Gastrocnemius medialis (tissue), 4 donors: ENCODE results near the gene NPIPB8. TPM values are rescaled to one million over a fixed set of nuclear protein-coding genes. Genes with fewer than 3 reads are reported as not detected.
"Not testable (repeated sequence)": the region's sequence is repeated elsewhere in the genome, so short reads cannot be mapped to it uniquely, and the experiment has no call there.

Experiments
- ATAC-seq, 2 donors: fragments of 150-250 bp; one replicate each; pipeline ENCODE4 v1.9.1; 2016
- DNase-seq, 2 donors: peaks; one replicate each; pipeline ENCODE4 v3.0.0-alpha.2; 2019
- H3K27ac ChIP-seq, 4 donors: fragments of 200-600 bp; sonication (generic); 1 replicate in 1 of 4; 2 replicates in 3 of 4; pipeline ENCODE4 v1.5.1; 2016 to 2018; ENCODE audit warnings: mild to moderate bottlenecking in 2 of 4, moderate library complexity in 1 of 4
- H3K27me3 ChIP-seq, 3 donors: fragments of 200-600 bp; sonication (generic) in 2 of 3; 1 replicate in 1 of 3; 2 replicates in 2 of 3; pipeline versions ENCODE4 v1.5.1 to v1.6.0; 2016 to 2019; ENCODE audit warnings: mild to moderate bottlenecking in 1 of 3, moderate library complexity in 1 of 3
- H3K36me3 ChIP-seq, 2 donors: fragments of 200-600 bp; sonication (generic) in 1 of 2; one replicate each; pipeline ENCODE4 v1.5.1; 2017 to 2018
- H3K4me1 ChIP-seq, 2 donors: fragments of 200-600 bp; sonication (generic) in 1 of 2; one replicate each; pipeline ENCODE4 v1.5.1; 2016 to 2017; ENCODE audit warnings: mild to moderate bottlenecking in 2 of 2
- H3K4me3 ChIP-seq, 4 donors: fragments of 200-600 bp; sonication (generic) in 3 of 4; 1 replicate in 1 of 4; 2 replicates in 3 of 4; pipeline ENCODE4 v1.5.1; 2016 to 2019; ENCODE audit warnings: mild to moderate bottlenecking in 2 of 4
- H3K9me3 ChIP-seq, 3 donors: fragments of 200-600 bp; sonication (generic) in 2 of 3; 1 replicate in 1 of 3; 2 replicates in 2 of 3; pipeline ENCODE4 v1.5.1; 2016 to 2019
- POLR2A ChIP-seq, 2 donors: fragments of 450-650 bp; IDR thresholded peaks; one replicate each; pipeline ENCODE4 v1.6.1; 2017; ENCODE audit warnings: antibody characterized with exemption in 2 of 2, mild to moderate bottlenecking in 2 of 2, moderate library complexity in 2 of 2
- in situ Hi-C, 4 donors: fragments of 200-750 bp; cut with MboI; loops; one replicate each; pipeline versions ENCODE4 v1.15.0 to v1.8.0; 2017; ENCODE audit warnings: low sequenced_read_pairs in 4 of 4
- intact Hi-C: fragments of 100-400 bp; cut with DNase I; formaldehyde crosslinking; loops from one replicate; pipeline ENCODE4 v1.15.1; 2023; ENCODE audit warnings: low total_unique reads
- total RNA-seq, 4 donors: library from RNA; depleted of rRNA; stranded (reverse); fragments of >200 nt; gene quantifications; one replicate each; pipeline versions ENCODE4 v1.1.0 to v1.2.3, GENCODE V29; 2016
- TF ChIP-seq, protein P1 (sequence below), 5 experiments: fragments of 450-650 bp in 3 of 5; fragments of 200-600 bp in 2 of 5; sonication (generic) in 2 of 5; IDR thresholded peaks in 4 of 5; conservative IDR thresholded peaks in 1 of 5; 1 replicate in 4 of 5; 2 replicates in 1 of 5; pipeline ENCODE4 v1.5.1; 2016 to 2019; ENCODE audit warnings: antibody characterized with exemption in 5 of 5, mild to moderate bottlenecking in 3 of 5, moderate library complexity in 3 of 5

Gene NPIPB8
- total RNA-seq, 4 donors from 2014 or later: 0.31 TPM; not detected in 3

DNA sequence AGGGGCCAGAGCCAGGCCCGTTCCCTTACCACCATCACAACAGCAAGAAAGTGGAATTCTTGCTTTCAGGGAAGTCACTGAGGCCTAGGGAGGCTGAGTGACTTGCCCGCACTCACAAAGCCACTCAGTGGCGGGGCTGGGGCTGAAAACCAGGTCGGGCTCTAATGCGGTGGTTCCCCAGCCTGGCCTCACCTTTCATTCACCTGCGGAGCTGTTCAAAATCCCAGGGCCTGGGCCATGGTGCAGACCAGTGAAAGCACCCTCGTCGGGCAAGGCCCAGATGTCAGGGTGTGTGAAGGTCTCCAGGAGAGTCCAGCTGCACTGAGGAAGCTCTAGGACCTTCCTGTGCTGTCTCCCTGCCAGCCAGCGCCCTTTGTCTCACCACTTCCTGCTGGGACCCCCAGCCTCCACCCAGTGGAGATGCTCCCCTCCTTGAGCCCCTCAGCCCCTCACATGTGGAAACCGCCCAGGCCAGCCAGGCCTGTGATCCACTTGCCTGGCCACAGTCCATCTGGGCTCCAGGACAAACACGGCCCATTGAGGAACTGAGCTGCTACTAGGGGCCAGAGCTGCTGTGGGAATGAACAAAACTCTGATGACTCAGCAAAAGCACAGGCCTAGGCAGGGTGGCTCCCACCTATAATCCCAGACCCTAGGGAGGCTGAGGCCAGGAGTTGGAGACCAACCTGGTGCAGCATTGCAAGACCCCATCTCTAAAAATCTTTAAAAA, 28.8 kb upstream of the NPIPB8 start:
- ATAC-seq: peak in 1 of 2 donors; percentile 13
- DNase-seq, H3K9me3 ChIP-seq, H3K36me3 ChIP-seq, intact Hi-C loops, H3K27me3 ChIP-seq: not testable (repeated sequence)
- Histone ChIP-seq H3K4me3 (peak overlapping the region; percentile 13 to 42 (median 28)), H3K4me1 (peaks cover 8 to 16% of the 10 kb centered on the region in 2 donors), H3K27ac (peak overlapping the region in 3 of 4 donors; percentile 12 to 47 (median 33))
- in situ Hi-C loops: loop anchor here in 1 of 4 donors (25.0 kb wide), 1 partner anchor 122 kb away; the partner anchor contains the start of genes APOBR and CLN3

DNA sequence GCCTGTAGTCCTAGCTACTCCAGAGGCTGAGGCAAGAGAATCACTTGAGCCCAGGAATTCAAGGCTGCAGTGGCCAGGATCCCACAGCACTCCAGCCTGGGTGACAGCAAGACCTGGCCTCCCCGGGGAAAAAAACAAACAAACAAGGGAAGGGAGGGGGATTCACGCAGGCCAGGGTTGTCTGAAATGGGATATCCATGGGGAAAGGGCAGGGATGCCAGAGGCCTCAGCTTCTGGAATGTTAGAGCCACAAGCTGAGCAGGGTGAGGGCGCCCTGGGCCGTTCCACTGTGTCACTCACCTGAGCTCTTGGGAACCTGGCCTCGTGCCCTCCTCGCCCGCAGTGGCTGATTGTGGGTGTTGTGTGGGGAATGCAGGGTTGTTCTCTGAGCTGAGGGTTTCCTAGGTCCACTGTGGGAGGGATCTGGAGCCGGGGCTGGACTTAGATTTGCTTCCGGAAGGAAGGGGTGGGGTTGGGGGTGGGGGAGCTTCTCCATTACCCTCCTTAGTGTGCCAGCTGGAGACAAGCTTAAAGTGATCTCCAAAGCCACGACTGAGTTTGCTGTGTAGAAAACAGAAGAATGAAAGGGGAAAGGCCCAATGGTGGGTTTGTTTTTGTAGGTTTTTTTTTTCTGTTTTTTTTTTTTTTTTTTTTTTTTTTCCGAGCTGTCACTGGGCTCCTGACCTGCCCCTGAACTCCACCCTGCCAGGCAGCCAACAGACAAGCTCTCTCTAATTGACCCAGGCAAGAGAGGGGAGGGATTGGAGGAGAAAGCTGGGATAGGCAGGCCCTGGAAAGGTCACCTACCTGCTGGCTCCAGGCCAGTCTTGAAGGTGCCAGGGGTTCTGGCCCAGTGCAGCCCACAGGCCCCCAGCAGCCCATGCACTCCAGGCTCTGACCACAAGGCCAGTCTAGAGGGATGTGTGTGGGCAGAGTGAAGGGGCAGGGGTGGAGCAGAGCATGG, 28.0 kb upstream of the NPIPB8 start, which contains the start of gene SULT1A1:
SULT1A1 (minus strand) TSS at position 414 of the 964 bp plus-strand sequence. CDS start 1,189 bp downstream, outside the sequence.
- H3K27ac ChIP-seq: peak within 1 kb of the TSS in 3 of 4 donors; percentile 33 to 60 (median 47)
- H3K27me3 ChIP-seq: peaks cover 0 to 3% (median 0%) of the 10 kb centered on the region in 3 donors
- TF ChIP-seq, protein P1, sequence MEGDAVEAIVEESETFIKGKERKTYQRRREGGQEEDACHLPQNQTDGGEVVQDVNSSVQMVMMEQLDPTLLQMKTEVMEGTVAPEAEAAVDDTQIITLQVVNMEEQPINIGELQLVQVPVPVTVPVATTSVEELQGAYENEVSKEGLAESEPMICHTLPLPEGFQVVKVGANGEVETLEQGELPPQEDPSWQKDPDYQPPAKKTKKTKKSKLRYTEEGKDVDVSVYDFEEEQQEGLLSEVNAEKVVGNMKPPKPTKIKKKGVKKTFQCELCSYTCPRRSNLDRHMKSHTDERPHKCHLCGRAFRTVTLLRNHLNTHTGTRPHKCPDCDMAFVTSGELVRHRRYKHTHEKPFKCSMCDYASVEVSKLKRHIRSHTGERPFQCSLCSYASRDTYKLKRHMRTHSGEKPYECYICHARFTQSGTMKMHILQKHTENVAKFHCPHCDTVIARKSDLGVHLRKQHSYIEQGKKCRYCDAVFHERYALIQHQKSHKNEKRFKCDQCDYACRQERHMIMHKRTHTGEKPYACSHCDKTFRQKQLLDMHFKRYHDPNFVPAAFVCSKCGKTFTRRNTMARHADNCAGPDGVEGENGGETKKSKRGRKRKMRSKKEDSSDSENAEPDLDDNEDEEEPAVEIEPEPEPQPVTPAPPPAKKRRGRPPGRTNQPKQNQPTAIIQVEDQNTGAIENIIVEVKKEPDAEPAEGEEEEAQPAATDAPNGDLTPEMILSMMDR (IDR thresholded peaks at IDR 0.05 in 4 of 5, conservative IDR thresholded peaks at IDR 0.05 in 1 of 5): no peak
- no peak for TF ChIP-seq POLR2A (IDR thresholded peaks at IDR 0.05)
- in situ Hi-C loops (loop anchor here in 1 of 4 donors (25.0 kb wide), 1 partner anchor 123 kb away; the partner anchor contains the start of genes APOBR and CLN3), intact Hi-C loops (no loop called here)
- H3K4me3 ChIP-seq: peak within 1 kb of the TSS; percentile 13 to 42 (median 28)
- DNase-seq (peak; percentile 30 to 35), ATAC-seq (peak; percentile 44 to 51)
- no peaks in the 10 kb centered on the region for H3K9me3 ChIP-seq
- no peaks in the 10 kb centered on the region for H3K36me3 ChIP-seq
- peaks cover 8 to 16% of the 10 kb centered on the region in 2 donors for H3K4me1 ChIP-seq

DNA sequence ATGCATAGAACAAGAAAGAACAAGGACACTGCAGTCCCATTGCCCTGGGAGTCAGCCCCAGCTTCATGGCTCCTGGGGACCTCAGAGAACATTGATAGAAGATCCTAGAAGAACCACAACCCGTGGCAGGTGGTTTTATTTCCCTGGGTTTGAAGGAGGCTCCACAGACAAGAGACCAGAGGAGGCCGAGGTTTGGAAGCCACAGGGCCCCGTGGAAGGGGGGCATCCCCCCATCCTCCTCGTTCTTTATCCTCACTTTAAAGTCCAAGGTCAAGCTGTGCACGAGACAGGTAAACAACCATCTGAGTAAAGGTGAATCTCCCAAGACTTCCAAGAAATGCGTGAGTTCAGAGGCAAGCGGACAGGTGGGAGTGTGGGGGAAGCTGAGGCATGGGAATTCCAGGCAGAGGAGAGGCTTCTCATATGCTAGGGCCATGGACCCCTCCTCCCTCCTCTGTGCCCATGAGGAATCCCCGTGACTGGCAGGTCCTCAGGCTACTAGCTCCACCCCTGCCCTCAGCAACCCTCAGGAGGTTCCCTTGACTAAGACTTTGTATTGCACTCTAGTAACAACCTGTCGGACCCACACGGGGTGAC, 27.2 kb upstream of the NPIPB8 start:
- Histone ChIP-seq H3K9me3 (no peaks in the 10 kb centered on the region), H3K27me3 (no peaks in the 10 kb centered on the region), H3K4me1 (peaks cover 8 to 16% of the 10 kb centered on the region in 2 donors), H3K27ac (peak overlapping the region in 1 of 4 donors; percentile 43), H3K4me3 (no peak overlapping the region), H3K36me3 (no peaks in the 10 kb centered on the region)
- ATAC-seq (no peak), DNase-seq (no peak)
- in situ Hi-C loops (loop anchor here in 1 of 4 donors (25.0 kb wide), 1 partner anchor 123 kb away; the partner anchor contains the start of genes APOBR and CLN3), intact Hi-C loops (no loop called here)
- no peak for TF ChIP-seq POLR2A (IDR thresholded peaks at IDR 0.05)
- TF ChIP-seq, protein P1 (IDR thresholded peaks at IDR 0.05 in 4 of 5, conservative IDR thresholded peaks at IDR 0.05 in 1 of 5): no peak

DNA sequence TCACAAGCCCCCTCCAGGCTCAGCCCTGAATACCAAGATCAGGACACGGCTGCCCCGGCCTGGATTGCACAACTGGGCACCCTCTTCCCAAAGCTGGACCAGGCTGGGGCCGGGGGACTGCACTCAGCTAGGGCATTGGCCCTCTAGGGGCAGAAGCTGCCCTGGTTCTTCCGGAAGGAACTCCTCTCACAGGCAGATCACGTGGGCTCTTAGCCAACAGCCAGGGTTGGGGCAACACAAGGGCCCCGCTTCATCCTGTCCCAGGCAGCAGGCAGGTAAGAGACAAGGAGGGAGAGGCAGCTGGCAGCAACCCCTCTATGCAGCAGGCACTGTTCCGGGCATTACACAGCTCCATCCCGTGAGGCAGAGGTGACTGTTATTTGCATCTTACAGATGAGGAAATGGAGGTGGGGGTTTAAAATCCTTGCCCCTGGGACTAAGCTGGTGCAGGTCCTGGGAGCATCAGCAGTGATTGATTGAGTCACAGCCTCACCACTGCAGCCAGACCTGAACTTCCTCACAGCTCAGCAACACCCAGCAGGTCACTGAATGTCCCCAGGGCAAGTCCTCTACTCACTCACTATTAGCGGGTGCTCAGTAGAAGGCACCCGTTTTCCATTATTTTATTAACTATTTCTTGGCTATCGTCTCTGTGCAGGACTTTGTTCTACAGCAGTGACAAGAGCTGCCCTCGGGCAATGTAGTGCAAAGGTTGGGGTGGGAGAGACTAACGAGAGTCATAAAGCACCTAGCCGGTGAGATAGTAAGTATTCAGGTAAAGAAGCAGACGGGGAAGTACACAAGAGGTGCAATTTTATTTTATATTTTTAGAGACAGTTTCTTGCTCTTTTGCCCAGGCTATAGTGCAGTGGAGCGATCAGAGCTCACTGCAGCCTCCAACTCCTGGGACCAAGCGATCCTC, 25.2 kb upstream of the NPIPB8 start:
- H3K36me3 ChIP-seq, H3K9me3 ChIP-seq, intact Hi-C loops, H3K27ac ChIP-seq, DNase-seq, ATAC-seq, H3K27me3 ChIP-seq, H3K4me3 ChIP-seq: not testable (repeated sequence)
- peaks cover 8 to 16% of the 10 kb centered on the region in 2 donors for H3K4me1 ChIP-seq
- in situ Hi-C loops: loop anchor here in 1 of 4 donors (25.0 kb wide), 1 partner anchor 125 kb away; the partner anchor contains the start of genes APOBR and CLN3

DNA sequence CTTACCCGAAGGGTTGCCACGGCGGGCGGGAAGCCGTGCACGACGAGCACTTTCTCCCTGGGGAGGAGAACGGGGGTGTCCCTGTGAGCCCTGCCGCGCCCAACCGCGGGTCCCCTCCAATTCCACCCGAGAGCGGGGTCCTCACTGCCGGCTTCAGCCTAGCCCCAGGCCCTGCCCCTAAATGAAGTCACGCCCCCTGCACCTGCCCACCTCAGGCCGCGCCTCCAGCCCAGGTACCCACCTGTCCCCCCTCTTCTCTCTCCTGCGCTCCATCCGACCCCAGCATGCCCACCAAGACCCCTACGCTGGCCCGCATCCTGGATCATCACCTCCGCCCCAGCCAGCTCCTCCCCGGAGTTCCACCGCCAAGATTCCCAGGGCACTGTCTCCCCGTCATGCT, 24.0 kb upstream of the NPIPB8 start:
- DNase-seq, H3K27me3 ChIP-seq, intact Hi-C loops, H3K27ac ChIP-seq, H3K4me3 ChIP-seq, H3K9me3 ChIP-seq, H3K36me3 ChIP-seq, ATAC-seq: not testable (repeated sequence)
- peaks cover 8 to 16% of the 10 kb centered on the region in 2 donors for H3K4me1 ChIP-seq
- in situ Hi-C loops: loop anchor here in 1 of 4 donors (25.0 kb wide), 1 partner anchor 127 kb away; the partner anchor contains the start of genes APOBR and CLN3

DNA sequence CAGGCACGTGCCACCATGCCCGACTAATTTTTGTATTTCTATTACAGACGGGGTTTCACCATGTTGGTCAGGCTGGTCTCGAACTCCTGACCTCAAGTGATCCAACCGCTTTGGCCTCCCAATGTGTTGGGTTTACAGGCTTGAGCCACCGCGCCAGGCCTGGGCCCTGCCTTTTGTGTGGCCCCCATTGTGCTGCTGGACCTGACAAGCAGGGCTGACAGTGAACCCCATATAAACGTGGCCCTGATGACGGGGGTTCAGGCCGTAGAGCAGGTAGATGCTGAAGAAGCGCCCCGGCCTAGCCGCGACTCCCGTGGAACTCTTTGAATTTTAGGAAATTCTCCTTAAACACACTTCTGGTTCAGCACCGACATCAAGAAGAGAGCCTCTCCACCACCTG, 23.3 kb upstream of the NPIPB8 start:
- in situ Hi-C loops: loop anchor here in 1 of 4 donors (25.0 kb wide), 1 partner anchor 127 kb away; the partner anchor contains the start of genes APOBR and CLN3

More for the DNA sequence above, 23.3 kb upstream of the NPIPB8 start:
- H3K4me3 ChIP-seq, H3K9me3 ChIP-seq, H3K27ac ChIP-seq, ATAC-seq, intact Hi-C loops, H3K27me3 ChIP-seq, H3K36me3 ChIP-seq, DNase-seq: not testable (repeated sequence)
- H3K4me1 ChIP-seq: peaks cover 8 to 11% of the 10 kb centered on the region in 2 donors
